ENCODE data around the gene GCNT4. TPM values are rescaled to one million over a fixed set of nuclear protein-coding genes. Genes with fewer than 3 reads are reported as not detected.

Gene GCNT4
- total and polyA plus RNA-seq, 7 donors, result 0.69 to 3.2 (median 1.8) TPM

GRCh38 chr5:75057561-75057960, 5.2 kb upstream of the GCNT4 start:
- Histone ChIP-seq H3K4me3 (no peak overlapping the region), H3K9me3 (no peaks in the 10 kb centered on the region), H3K27me3 (no peaks in the 10 kb centered on the region), H3K4me1 (peaks cover 0 to 16% (median 4%) of the 10 kb centered on the region in 4 donors), H3K36me3 (no peaks in the 10 kb centered on the region), H3K27ac (no peak overlapping the region)
- TF ChIP-seq EP300 (IDR thresholded peaks at IDR 0.05), result no peak
- no peak for TF ChIP-seq CTCF (IDR thresholded peaks at IDR 0.05)
- WGBS, 2 donors, result 44 to 53% methylated on average over 2 of the region's 2 CpGs
- intact Hi-C loops (cut with DNase I), result loop anchor here (10.0 kb wide), 2 partner anchors 373 to 617 kb away; partner anchors contain the start of gene HEXB
- DNase-seq, result no peak

- Histone ChIP-seq H3K27ac (peak overlapping the region in 1 of 4 donors; percentile 95), H3K27me3 (no peaks in the 10 kb centered on the region), H3K9me3 (no peaks in the 10 kb centered on the region), H3K4me1 (peaks cover 0 to 29% (median 18%) of the 10 kb centered on the region in 4 donors), H3K4me3 (no peak overlapping the region), H3K36me3 (no peaks in the 10 kb centered on the region)
- WGBS, 2 donors, result 92 to 93% methylated on average over 1 of the region's 1 CpG
- intact Hi-C loops (cut with DNase I), result loop anchor here (10.0 kb wide), 2 partner anchors 371 to 619 kb away; partner anchors contain the start of gene HEXB
- TF ChIP-seq POLR2AphosphoS5 (IDR thresholded peaks at IDR 0.05) (no peak), EP300 (IDR thresholded peaks at IDR 0.05) (no peak), CTCF (IDR thresholded peaks at IDR 0.05) (no peak), POLR2A (IDR thresholded peaks at IDR 0.05) (no peak)
- DNase-seq, result no peak
Observed at GRCh38 chr5:75055727-75056144, 3.4 kb upstream of the GCNT4 start.

GRCh38 chr5:75054134-75054930, 2.0 kb upstream of the GCNT4 start:
- WGBS, 2 donors, result 19 to 46% methylated on average over 28 of the region's 28 CpGs
- Histone ChIP-seq H3K27me3 (no peaks in the 10 kb centered on the region), H3K9me3 (no peaks in the 10 kb centered on the region), H3K36me3 (no peaks in the 10 kb centered on the region), H3K4me3 (peak overlapping the region; percentile 53 to 92 (median 88)), H3K27ac (peak overlapping the region; percentile 94 to 96 (median 94)), H3K4me1 (peaks cover 0 to 43% (median 28%) of the 10 kb centered on the region in 4 donors)
- intact Hi-C loops (cut with DNase I), result loop anchor here (10.0 kb wide), 2 partner anchors 370 to 620 kb away; partner anchors contain the start of gene HEXB
- no peak for TF ChIP-seq EP300 (IDR thresholded peaks at IDR 0.05)
- TF ChIP-seq POLR2AphosphoS5 (IDR thresholded peaks at IDR 0.05), result no peak
- TF ChIP-seq CTCF (IDR thresholded peaks at IDR 0.05), result no peak
- no peak for TF ChIP-seq POLR2A (IDR thresholded peaks at IDR 0.05)
- peak; percentile 74 for DNase-seq

GRCh38 chr5:75053304-75054133, 1.2 kb upstream of the GCNT4 start:
- intact Hi-C loops (cut with DNase I), result loop anchor here (2.0 to 10.0 kb wide), 4 partner anchors 183 to 621 kb away; partner anchors contain the start of genes ANKRD31, HEXB and HMGCR
- H3K4me3 ChIP-seq, result peak overlapping the region; percentile 53 to 92 (median 88)
- H3K36me3 ChIP-seq, result no peaks in the 10 kb centered on the region
- peak; percentile 71 for DNase-seq
- H3K9me3 ChIP-seq, result no peaks in the 10 kb centered on the region
- no peaks in the 10 kb centered on the region for H3K27me3 ChIP-seq
- 0 to 1% methylated on average over 95 of the region's 95 CpGs for WGBS, 2 donors
- peaks cover 0 to 51% (median 29%) of the 10 kb centered on the region in 4 donors for H3K4me1 ChIP-seq
- TF ChIP-seq POLR2AphosphoS5 (IDR thresholded peaks at IDR 0.05) (peak; percentile 20 to 73 (median 57)), EP300 (IDR thresholded peaks at IDR 0.05) (no peak), POLR2A (IDR thresholded peaks at IDR 0.05) (peak; percentile 17 to 22), CTCF (IDR thresholded peaks at IDR 0.05) (peak in 1 of 4 experiments; percentile 12)
- peak overlapping the region; percentile 94 to 96 (median 94) for H3K27ac ChIP-seq

Measured in sigmoid colon (tissue), 7 donors.